GM19455 (cell line): ENCODE results near the gene ZNF862.

ENCODE experiments used
- ATAC-seq: cut with Tn5 transposase; IDR thresholded peaks from one replicate; pipeline ENCODE4 v1.9.1; 2021; ENCODE audit not compliant: unreplicated experiment

ZNF862 gene

GRCh38 chr7:149844445-149844844 lies 6.3 kb downstream of the ZNF862 start:
- no peak for ATAC-seq

DNA sequence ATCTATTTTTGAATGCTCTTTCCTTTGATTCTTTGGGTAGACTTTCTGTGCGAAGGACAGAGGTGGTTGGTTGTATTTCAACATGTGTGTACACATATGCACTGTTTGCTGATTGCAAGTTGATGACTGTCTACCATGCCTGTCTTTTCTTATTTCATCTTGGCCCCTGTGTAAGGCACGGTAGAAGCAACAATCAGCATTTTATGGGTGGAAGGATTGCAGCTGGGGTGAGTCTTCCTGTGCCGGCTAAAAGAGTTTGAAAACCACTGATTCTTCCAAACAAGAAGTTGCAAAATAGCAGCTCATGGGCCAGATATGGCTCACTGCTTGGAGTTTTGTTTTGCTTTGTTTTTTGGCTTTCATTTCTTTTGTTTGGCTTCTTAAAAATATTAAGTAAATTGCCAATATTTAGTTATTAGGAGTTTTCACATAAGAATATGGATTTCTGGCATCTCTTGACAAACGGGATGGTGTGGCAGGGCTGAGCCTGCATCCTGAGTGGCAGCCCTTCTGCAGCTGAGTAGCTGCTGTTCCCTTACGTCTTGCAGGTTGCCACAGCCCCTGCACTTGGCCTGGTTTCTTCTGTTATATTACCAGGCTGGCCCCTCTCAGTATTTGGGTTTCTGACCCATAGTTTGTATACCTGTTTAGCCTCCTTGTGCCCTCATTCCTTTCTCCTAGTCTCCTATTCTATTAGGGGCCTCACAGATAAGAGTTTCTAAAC lies 7.2 kb downstream of the ZNF862 start:
- ATAC-seq = no peak

DNA sequence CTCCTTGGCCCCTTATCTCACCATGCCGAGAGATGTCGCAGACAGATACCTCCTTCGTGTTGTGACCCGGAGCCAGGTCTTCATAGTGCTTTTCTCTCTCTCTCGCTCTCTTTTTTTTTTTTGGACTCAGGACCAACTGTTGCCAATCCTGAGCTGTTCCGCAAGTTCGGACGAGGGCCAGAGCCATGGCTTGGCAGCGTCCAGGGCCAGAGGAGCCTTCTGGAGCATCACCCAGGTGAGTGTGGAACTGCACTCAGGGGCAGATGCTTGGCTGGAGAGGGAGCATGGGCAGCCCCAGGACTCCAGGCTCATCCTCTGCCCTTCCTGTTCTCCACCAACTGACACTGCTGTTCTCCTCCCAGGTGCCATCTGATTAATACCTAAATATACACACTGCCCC lies 7.8 kb downstream of the ZNF862 start:
- ATAC-seq = no peak

DNA sequence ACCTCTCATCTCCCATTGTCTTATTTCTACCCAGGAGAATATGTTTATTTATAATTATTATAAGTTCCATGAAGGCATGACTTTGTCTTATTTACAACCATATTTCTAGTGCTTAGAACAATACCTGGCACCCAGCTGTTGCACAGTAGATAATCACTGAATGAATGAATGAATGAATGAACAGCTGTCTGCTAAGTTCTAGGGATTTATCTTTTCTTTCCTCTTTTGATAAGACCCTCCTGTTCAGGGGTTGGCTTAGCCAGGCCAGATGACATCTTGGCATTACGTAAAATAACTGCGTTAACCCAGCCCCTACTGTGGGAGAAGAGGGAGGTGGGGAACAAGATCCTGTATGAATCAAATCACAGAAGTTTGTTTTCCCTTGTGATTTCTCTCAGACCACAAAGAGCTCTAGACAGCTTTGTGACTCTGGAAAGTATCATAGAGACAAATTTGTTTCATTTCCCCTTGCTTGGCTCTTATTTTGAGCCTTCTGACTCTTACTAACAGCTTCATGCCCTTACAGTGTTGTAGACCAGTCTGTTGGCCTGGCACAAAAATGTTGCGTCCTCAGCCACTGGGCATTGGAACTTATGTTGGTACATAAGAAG lies 8.4 kb downstream of the ZNF862 start:
- peak; percentile 64 for ATAC-seq

- ATAC-seq = no peak
Measured at GRCh38 chr7:149849174-149849573, 11.0 kb downstream of the ZNF862 start.

GRCh38 chr7:149850007-149850594 lies 11.9 kb downstream of the ZNF862 start:
- ATAC-seq = no peak

DNA sequence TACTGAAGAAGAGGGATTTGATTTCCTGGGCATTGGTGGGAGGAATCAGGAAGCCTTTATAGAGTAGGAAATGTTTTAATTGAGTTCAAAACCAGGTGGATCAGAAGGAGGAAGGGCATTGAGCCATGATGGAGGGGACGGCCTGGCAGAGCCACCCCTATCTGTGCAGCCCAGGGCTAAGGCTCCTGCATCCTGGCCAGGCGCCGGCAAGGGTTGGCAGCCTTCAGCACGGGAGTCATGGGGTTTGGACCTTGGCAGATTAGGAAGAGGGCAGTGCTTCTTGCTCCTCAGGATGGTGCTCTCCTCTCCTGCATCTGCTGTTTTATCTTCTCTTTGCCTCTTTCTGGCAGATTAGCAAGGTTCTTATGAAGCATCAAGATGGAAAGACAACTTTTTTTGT lies 12.5 kb downstream of the ZNF862 start:
- ATAC-seq = no peak

DNA sequence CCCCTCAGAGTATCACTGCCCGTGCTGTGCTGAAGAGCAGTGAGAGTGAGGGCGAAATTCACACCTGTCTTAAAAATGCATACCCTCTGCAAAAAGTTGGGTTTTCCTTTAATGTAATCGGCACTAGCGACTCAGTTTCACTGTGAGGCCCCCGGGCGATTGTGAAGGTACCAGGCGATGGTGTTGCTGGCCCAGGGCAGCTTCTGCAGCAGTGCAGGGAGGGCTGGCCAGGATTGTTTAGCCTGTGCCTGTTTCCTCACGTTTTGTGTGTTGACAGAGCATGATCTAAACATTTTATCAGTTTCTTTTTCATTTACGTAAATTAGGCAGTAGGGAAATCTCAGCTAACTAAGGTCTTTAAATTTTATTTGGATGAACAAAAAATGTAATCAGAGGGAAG lies 13.3 kb downstream of the ZNF862 start:
- ATAC-seq = no peak

GRCh38 chr7:149853157-149853556 lies 15.0 kb downstream of the ZNF862 start:
- ATAC-seq = no peak

DNA sequence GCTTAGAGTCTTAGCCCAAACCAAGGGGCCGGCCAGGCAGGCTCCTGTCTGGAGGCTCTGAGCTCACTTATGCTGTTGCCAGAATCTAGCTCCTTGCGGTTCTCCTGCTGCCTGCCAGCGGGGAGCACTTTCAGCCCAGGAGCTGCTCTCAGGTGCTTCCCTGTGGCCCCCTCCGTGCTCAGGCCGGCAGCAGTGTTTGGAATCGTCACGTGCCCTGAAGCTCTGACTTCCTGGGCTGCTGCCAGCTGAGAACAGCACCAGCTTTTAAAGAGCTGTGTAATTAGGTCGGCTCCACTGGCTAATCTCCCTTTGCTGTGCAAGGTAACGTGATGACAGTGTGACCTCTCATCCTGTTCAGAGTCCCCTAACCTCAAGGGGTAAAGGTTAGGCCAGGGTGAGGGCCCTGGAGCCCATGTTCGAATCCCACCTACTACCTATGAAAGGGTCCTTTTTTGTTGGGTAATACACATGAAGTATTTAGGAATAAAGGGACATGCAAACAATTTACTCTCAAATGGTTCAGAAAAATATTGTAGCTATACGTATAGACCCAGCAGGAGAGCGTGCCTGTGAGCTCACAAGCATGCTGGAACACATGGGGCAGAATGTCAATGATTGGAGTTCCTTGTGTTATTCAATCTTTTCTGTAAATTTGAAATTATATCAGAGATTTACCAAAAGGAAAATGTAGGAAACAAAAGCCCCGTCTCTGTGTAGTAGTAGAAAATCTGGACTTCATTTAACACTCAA lies 16.6 kb downstream of the ZNF862 start:
- no peak for ATAC-seq

DNA sequence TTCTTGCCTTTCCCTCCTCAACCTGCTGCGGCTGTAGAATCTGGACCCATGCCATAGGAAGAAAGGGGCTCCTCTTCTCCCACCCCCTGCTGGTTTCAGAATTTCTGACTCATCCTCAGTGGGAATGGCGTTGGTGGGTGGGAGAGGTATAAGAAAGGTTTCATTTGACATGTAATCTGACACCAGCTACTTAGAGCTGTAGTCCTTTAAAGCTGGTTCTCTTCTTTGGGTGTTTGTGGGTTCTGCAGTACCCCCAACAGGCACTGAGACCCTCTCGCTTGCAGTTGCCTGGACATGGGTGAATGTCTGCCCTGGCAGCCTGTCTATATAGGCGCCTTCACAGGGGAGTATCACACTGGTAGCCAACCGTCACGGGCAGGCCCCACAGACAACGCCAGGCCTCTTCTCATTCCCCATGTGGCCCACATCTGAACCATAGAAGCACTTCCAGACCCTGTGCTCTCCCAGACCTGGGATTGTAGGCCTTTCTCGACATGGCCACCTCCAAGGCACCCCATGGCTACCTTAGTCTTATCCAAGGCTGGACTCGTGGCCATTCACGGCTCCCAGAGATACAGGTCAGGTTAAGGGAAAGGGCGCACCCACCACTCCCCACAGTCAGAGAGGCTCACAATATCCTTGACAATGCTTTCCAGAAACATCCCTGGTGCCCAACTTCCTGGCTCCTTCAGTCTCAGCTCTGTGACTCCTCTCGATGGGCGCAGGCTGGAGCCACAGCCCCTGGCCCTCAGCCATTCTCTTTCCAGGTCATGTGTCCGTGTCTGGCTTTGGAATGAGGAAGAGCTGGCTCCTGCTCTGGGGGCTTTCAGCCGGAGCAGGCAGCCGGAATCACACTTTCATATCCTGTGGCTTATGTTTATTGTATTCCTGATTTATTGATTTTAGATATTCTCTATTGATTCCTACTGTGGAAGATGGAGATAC lies 17.5 kb downstream of the ZNF862 start:
- no peak for ATAC-seq

- ATAC-seq = no peak
Measured at GRCh38 chr7:149856583-149856982, 18.4 kb downstream of the ZNF862 start.

DNA sequence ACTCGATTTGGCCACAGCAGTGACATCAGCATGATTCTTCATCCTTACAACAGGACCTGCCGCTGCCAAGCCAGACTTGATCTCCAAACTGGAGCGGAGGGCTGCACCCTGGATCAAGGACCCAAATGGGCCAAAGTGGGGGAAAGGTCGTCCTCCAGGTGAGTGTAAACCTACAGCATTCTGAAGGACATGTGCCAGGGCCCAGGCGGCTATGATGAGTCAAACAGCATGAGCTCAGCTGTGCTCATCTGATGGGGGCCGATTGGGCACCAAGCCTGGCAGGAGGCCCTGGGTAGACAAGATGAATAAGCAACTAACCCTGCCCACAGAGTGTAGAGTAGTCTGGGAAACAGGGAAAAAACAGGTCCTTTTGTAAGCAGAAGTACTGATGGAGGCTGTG lies 21.2 kb downstream of the ZNF862 start:
- no peak for ATAC-seq

DNA sequence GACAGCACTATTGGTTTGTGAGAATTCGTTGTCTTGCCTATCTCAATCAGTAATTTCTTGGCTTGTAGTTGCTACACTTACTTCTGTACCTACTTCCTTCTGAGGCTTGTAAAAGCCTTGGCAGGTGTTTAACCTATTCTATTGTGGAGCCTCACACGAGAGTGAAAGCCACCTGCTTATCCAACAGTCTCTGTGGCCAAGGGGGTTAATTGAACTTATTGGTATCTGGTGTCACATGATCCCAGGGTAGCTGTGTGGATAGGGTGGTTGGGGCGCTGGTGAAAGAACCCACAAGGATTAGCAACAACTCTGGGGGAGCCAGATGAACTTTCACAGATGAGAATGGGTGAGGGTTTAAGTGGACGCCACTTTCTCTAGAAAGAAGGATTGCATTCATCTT lies 21.7 kb downstream of the ZNF862 start:
- no peak for ATAC-seq

DNA sequence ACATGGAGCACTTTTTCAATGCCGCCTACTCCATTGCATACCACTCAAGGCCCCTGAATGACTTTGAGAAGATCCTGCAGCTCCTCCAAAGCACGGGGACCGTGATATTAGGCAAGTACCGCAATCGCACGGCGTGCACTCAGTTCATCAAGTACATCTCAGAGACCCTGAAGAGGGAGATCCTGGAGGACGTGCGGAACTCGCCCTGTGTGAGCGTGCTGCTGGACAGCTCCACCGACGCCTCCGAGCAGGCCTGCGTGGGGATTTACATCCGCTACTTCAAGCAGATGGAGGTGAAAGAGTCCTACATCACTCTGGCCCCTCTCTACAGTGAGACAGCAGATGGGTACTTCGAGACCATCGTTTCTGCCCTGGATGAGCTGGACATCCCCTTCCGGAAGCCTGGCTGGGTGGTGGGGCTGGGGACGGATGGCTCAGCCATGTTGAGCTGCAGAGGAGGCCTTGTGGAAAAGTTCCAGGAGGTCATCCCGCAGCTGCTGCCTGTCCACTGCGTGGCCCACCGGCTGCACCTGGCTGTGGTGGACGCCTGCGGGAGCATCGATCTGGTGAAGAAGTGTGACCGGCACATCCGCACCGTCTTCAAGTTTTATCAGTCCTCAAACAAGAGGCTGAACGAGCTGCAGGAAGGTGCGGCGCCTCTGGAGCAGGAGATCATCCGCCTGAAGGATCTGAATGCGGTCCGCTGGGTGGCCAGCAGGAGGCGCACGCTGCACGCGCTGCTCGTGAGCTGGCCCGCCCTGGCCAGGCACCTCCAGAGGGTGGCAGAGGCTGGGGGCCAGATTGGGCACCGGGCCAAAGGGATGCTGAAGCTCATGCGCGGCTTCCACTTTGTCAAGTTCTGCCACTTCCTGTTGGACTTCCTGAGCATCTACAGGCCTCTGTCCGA lies 22.9 kb downstream of the ZNF862 start:
- no peak for ATAC-seq

- no peak for ATAC-seq
Measured at GRCh38 chr7:149861728-149862045, 23.5 kb downstream of the ZNF862 start.

DNA sequence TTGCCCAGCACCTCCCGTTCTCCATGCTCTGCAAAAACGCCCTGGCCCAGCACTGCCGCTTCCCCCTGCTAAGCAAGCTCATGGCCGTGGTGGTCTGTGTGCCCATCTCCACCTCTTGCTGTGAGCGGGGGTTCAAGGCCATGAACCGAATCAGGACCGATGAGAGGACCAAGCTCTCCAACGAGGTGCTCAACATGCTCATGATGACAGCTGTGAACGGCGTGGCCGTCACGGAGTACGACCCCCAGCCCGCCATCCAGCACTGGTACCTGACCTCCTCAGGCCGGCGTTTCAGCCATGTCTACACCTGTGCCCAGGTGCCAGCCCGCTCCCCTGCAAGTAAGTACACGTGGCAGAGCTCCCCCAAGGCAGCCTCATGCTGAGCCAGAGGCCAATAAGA lies 24.0 kb downstream of the ZNF862 start:
- ATAC-seq = no peak

DNA sequence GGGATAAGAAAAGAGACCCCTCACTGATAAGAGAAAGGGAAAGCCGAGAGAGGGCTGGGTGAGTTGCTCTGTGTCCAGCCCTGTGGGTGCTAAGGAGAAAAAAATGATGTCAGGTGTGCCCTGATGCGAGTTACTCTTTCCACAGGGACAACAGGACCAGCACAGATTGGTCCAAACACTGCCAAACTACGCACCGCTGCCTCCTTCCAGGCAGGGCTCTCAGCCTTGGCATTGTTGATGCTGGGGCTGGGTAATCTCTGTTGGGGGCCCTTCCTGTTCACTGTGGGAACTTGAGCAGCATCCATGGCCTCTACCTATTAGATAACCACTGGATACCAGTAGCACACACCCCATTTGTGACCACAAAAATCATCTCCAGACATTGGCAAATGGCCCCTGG lies 25.3 kb downstream of the ZNF862 start:
- ATAC-seq = no peak

- ATAC-seq = no peak
Measured at GRCh38 chr7:149864023-149864422, 25.8 kb downstream of the ZNF862 start.

GRCh38 chr7:149864751-149865150 lies 26.6 kb downstream of the ZNF862 start:
- ATAC-seq = no peak
